ENCODE data around the gene ALK.

DNA sequence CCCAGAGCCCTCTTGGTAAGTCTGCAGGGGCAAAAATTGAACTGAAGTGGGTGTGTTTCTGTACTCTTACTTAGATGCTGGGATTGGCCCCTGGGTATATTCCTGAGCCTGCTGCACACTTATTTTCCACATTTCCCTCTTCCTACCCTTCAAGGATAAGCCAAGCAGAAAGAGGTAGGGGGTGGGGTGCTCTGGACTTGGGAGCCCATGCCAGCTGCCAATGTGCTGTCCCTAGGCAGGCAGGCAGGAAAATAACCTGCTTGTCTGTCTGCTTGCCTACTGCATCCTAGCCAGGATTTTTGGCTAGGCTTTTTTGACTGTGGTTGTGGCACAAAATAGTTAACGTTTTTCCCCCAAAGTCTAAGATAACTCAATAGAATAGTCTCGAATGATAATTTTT is 234.3 kb downstream of the ALK start:
- TF ChIP-seq, protein P1, sequence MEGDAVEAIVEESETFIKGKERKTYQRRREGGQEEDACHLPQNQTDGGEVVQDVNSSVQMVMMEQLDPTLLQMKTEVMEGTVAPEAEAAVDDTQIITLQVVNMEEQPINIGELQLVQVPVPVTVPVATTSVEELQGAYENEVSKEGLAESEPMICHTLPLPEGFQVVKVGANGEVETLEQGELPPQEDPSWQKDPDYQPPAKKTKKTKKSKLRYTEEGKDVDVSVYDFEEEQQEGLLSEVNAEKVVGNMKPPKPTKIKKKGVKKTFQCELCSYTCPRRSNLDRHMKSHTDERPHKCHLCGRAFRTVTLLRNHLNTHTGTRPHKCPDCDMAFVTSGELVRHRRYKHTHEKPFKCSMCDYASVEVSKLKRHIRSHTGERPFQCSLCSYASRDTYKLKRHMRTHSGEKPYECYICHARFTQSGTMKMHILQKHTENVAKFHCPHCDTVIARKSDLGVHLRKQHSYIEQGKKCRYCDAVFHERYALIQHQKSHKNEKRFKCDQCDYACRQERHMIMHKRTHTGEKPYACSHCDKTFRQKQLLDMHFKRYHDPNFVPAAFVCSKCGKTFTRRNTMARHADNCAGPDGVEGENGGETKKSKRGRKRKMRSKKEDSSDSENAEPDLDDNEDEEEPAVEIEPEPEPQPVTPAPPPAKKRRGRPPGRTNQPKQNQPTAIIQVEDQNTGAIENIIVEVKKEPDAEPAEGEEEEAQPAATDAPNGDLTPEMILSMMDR (conservative IDR thresholded peaks at IDR 0.05 in 1 of 2, IDR thresholded peaks at IDR 0.05 in 1 of 2; ENCODE audit: low read depth in 1 of 2, low read length in 2 of 2): no peak
- no peak for TF ChIP-seq EZH2 (IDR thresholded peaks at IDR 0.05; ENCODE audit: low read length, missing control alignments)
